Stimulated activated CD4-positive, alpha-beta T cell treated with anti-CD3 and anti-CD28 coated beads, Interleukin-2, amount 100 ng/mL, for 24 hours (primary cell): Measurements from ENCODE around the gene OPTN.
"Not testable (repeated sequence)": the region's sequence is repeated elsewhere in the genome, so short reads cannot be mapped to it uniquely, and the experiment has no call there.

Experiments
- DNase-seq, 2 donors: peaks; one replicate each; pipeline ENCODE4 v3.0.0-alpha.2; 2020

OPTN gene

GRCh38 chr10:13136651-13137050, 36.7 kb downstream of the OPTN start:
- DNase-seq = no peak

GRCh38 chr10:13139150-13139549, 39.2 kb downstream of the OPTN start:
- DNase-seq = no peak

GRCh38 chr10:13139676-13140075, 39.7 kb downstream of the OPTN start:
- no peak for DNase-seq

- no peak for DNase-seq
Measured at GRCh38 chr10:13140627-13141190, 40.7 kb downstream of the OPTN start.

GRCh38 chr10:13143766-13144165, 43.8 kb downstream of the OPTN start:
- no peak for DNase-seq

DNA sequence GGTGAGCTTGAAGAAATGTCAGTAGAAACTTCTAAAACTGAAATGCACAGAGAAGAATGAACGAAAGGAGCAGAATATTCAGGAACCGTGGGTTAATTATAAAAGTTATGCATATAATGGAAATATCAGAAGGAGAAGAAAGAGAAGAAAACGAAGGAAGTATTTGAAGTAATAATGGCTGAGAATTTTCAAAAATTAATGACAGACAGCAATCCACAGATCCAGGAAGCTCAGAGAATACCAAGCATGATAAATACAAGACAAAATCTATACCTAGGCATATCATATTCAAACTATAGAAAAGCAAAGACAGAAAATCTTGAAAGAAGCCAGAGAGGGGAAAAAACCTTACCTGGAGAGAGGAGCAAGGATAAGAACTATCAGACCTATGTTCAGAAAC, 44.9 kb downstream of the OPTN start:
- DNase-seq = no peak

DNA sequence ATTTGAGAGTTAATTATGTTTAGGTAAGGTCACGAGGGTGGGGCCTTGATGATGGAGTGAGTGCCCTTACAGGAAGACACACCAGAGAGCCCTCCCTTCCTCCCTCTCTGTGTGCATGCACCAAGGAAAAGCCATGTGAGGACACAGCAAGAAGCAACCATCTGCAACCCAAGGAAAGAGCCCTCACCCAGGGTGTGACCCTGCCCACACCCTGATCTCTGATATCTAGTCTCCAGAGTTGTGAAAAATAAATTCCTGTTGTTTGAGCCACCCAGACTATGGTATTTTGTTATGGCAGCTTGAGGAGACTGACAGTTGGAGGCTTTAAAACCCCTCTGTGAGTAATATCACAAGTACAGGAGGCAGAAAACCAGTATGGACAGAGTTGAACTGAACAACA, 46.4 kb downstream of the OPTN start:
- DNase-seq = no peak

- DNase-seq = no peak
Measured at GRCh38 chr10:13147161-13147560, 47.2 kb downstream of the OPTN start.

GRCh38 chr10:13152296-13152695, 52.3 kb downstream of the OPTN start:
- DNase-seq = no peak

DNA sequence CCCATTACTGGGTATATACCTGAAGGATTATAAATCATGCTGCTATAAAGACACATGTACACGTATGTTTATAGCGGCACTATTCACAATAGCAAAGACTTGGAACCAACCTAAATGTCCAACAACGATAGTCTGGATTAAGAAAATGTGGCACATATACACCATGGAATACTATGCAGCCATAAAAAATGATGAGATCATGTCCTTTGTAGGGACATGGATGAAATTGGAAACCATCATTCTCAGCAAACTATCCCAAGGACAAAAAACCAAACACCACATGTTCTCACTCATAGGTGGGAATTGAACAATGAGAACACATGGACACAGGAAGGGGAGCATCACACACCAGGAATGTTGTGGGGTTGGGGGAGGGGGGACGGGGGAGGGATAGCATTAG, 55.9 kb downstream of the OPTN start:
- DNase-seq = not testable (repeated sequence)

GRCh38 chr10:13158401-13158800, 58.4 kb downstream of the OPTN start:
- DNase-seq = peak; percentile 16 to 27

DNA sequence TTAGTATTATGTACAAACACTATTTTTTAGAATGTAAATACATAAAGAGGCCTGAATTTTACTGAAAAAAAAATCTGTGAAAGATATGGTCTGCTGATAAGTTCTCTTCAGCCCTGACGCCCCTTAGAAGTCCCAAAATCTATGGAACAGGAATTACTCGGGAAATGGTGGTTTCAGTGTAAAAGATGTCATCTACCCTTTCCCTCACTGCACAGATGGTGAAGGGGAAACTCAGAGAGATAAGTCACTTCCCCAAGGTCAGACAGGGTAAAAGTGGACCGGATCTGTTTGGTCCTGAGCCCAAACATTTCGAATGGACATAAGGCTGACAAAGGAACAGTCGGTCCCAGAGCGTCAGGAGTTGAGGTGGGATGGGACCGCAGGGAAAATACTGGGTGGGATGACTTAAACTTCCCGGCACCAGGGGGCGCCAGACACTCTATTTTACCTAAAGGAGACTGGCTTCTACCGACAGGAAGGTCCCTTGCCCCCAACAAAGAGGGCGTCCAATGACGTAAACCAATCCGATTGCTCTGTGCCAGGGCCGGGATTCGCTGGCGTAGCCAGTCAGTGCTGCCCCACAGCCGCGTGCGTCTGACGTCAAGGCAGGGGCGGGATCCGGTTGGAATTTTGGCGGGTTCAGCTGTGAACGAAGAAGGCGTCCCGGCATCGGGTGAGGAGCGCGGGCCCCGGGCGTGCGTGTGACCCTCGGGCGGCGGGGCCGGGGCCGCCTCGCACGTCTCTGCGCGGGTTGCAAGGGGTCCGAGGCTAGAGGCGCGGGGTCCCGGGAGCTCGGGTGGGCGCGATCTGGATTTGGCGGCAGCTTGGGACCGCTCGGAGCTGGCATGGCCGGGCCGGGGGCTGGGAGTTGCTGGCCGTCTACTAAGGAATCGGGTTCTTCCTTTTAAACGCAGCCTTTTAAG, 61.2 kb downstream of the OPTN start, which contains the start of gene MCM10:
Gene MCM10, plus strand, starts transcription at position 625 of the 923 bp plus-strand sequence. CDS start 2,645 bp downstream, outside the sequence.
- peak; percentile 98 for DNase-seq

GRCh38 chr10:13161857-13162271, 61.9 kb downstream of the OPTN start:
- DNase-seq = peak in 1 of 2 donors; percentile 21

DNA sequence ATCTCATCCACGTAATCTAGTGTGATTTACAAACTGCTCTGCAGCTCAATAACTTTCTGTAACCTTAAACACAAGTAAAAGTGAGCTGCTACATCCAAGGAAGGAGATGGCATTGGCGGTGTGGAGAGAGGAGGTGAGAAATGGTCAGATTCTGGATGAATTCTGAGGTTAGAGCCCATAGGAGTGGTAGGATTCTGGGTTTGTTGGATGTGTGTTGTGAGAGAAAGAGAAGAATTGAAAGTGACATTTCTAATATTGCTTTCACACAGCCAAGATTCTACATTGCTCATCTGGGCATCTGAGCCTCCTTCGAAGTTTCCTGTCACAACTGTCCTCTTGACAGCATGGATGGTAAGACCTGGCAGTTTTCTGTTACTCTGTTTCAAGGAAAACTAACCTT, 63.9 kb downstream of the OPTN start:
- DNase-seq = no peak

- no peak for DNase-seq
Measured at GRCh38 chr10:13165177-13165576, 65.2 kb downstream of the OPTN start.

DNA sequence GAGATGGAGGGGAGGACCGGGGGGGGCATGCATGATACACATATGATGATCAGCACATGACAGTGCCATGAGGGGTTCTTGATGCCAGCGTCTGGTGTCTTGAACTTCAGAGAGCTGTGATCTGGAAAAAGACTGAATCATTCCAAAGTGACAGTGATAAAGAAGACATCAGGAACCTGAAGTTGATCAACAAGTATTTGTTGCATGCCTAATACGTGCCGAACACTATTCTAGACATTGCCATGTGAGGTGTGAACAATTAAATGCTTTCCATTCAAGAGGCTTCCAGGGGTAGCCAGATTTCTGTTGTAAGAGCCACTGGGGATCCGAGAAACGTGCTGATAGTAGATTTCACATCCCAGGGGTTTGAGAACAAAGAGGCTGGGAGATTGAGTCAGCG, 67.6 kb downstream of the OPTN start:
- DNase-seq = no peak

GRCh38 chr10:13168781-13169180, 68.8 kb downstream of the OPTN start:
- no peak for DNase-seq

DNA sequence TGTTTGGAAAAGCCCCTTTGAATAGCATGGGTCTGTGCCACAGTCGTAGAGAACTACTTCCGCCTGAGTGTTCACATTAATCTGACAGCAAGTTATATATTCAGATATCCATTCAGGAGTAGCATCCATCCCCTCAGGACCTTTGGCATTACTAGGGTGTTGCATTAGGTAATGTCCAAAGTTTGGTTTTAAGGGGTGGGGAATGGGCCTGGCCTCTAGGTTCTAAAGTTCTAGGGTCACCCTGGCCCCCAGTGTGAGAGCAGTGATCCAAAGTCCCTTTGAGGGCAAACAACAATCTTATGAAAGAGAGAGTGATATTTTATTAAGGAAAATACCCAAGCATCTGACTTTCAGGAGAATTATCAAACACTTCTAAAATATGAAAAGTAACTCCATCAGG, 73.7 kb downstream of the OPTN start:
- no peak for DNase-seq

- peak in 1 of 2 donors; percentile 10 for DNase-seq
Measured at GRCh38 chr10:13180788-13181187, 80.8 kb downstream of the OPTN start.

DNA sequence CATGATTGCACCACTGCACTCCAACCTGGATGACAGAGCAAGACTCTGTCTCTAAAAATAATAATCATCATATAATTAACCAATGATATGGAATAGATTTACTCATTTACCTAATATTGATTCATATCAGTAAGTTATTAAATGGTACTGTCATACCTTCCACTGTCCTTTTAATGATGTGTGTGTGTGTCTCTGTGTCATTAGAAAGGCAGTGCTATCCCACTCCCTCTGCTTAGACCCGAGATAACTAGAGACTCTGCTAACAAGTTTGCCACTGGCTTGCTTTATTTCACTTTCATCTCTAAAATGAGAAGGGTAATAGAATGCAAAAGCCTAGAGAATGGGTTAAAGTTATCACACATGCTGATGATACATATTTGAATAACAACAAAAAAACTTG, 82.5 kb downstream of the OPTN start:
- no peak for DNase-seq

DNA sequence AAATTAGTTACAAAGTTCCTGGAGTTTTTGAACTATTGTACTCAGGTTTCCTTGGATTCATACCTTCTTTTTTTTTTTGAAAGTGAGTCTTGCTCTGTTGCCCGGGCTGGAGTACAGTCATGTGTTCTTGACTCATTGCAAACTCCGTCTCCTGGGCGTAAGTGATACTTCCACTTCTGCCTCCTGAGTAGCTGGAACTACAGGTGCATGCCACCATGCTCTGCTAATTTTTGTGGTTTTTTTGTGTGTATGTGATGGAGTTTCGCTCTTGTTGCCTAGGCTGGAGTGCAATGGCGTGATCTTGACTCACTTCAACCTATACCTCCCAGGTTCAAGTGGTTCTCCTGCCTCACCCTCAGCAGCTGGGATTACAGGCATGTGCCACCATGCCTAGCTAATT, 83.7 kb downstream of the OPTN start:
- DNase-seq = no peak

DNA sequence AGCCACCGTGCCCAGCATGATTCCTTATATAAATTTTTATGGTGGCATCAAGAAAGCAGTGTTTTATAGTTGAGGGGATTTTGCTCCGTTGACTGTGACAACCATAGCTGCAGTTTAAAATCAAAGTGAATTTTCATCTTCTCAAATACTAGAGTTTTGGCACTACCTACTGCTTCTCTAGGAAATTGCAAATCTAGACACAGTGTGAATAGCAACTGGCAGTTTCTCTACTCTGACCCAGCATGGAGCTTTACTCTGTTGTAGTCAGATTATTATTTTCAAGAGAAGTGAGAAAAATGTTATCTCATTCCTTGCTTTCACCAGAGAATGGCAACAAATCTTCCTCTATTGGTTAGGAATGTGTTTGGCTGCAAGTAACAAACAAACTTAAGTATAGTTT, 84.3 kb downstream of the OPTN start:
- no peak for DNase-seq

- no peak for DNase-seq
Measured at GRCh38 chr10:13184730-13185514, 85.0 kb downstream of the OPTN start.

- no peak for DNase-seq
Measured at GRCh38 chr10:13187135-13187534, 87.2 kb downstream of the OPTN start.
